Measurements from ENCODE around the gene RELN.

DNA sequence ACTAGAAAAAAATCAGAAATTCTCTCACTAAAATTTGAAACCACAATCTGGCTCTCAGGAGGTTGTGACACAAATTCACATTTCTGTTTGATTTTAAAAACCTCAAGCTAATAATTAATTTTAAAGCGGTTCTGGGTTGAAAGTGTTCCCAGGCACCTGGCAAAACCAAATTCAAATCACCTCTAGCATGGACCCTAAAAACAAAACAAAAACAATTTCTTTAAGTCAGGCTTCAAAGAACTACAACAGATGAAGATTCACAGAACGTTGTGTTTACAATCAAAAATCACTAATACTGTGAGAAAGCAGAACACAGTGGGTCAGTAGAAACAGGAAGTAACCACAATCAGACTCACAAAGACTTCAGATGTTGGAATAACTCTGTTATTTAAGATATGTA, 7.2 kb upstream of the RELN start:
- TF ChIP-seq POLR2A (IDR thresholded peaks at IDR 0.05) (no peak), POLR2AphosphoS5 (IDR thresholded peaks at IDR 0.05; ENCODE audit: insufficient read depth in 1 of 2, low read depth in 1 of 2) (no peak)
- TF ChIP-seq, protein P1, sequence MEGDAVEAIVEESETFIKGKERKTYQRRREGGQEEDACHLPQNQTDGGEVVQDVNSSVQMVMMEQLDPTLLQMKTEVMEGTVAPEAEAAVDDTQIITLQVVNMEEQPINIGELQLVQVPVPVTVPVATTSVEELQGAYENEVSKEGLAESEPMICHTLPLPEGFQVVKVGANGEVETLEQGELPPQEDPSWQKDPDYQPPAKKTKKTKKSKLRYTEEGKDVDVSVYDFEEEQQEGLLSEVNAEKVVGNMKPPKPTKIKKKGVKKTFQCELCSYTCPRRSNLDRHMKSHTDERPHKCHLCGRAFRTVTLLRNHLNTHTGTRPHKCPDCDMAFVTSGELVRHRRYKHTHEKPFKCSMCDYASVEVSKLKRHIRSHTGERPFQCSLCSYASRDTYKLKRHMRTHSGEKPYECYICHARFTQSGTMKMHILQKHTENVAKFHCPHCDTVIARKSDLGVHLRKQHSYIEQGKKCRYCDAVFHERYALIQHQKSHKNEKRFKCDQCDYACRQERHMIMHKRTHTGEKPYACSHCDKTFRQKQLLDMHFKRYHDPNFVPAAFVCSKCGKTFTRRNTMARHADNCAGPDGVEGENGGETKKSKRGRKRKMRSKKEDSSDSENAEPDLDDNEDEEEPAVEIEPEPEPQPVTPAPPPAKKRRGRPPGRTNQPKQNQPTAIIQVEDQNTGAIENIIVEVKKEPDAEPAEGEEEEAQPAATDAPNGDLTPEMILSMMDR (IDR thresholded peaks at IDR 0.05): no peak
